Measurements from ENCODE around the gene RAB37.

Gene RAB37

DNA sequence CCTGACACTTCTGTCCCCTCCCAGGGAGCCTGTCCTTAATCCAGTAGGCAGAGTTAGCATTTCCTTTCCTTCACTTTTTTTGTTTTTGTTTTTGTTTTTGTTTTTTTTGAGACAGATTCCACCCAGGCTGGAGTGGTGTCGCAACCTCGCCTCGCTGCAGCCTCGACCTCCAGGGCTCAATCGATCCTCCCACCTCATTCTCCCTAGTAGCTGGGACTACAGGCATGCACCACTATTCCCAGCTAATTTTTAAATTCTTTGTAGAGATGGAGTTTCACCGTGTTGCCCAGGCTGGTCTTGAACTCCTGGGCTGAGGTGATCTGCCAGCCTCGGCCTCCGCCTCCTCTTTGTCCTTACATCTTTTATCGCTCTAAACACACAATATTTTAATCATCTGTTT is 15.4 kb downstream of the RAB37 start:
- 100% methylated on average over 1 of the region's 9 CpGs for WGBS (ENCODE audit: extremely low coverage, insufficient coverage, insufficient read length)
- no peak overlapping the region for H2BK12ac ChIP-seq (ENCODE audit: low read length)
- no peaks in the 10 kb centered on the region for H3K36me3 ChIP-seq (ENCODE audit: control insufficient read depth in 1 of 2, insufficient read depth in 2 of 2, low read length in 2 of 2)
- DNase-seq, result no peak
- H3K27ac ChIP-seq (ENCODE audit: low read depth, low read length), result no peak overlapping the region
- no peak overlapping the region for H3K18ac ChIP-seq (ENCODE audit: low read length)
- H2AK5ac ChIP-seq (ENCODE audit: low read length), result no peak overlapping the region
- H4K8ac ChIP-seq (ENCODE audit: low read depth, low read length), result no peak overlapping the region
- no peak overlapping the region for H2BK5ac ChIP-seq (ENCODE audit: low read depth, low read length, poor library complexity)
- no peaks in the 10 kb centered on the region for H3K27me3 ChIP-seq (ENCODE audit: insufficient read depth, low read length)
- H3K23ac ChIP-seq (ENCODE audit: low read length), result no peak overlapping the region
- no peak overlapping the region for H2AFZ ChIP-seq (ENCODE audit: insufficient read depth, low read length, poor library complexity)
- H3K14ac ChIP-seq (ENCODE audit: low read length), result no peak overlapping the region
- H3K79me1 ChIP-seq (ENCODE audit: low read length), result peaks cover 11% of the 10 kb centered on the region
- H3K4me1 ChIP-seq (ENCODE audit: control insufficient read depth in 1 of 2, insufficient read depth in 2 of 2, low read length in 2 of 2), result peaks cover 23 to 33% of the 10 kb centered on the region in 2 experiments
- no peak overlapping the region for H2BK120ac ChIP-seq (ENCODE audit: insufficient read depth, low read length, poor library complexity)
- peak overlapping the region; percentile 6 for H3K4ac ChIP-seq (ENCODE audit: low read depth, low read length)
- peaks cover 26% of the 10 kb centered on the region for H3K79me2 ChIP-seq (ENCODE audit: control insufficient read depth, insufficient read depth, low read length, poor library complexity)
- no peak overlapping the region for H4K91ac ChIP-seq (ENCODE audit: low read depth, low read length)
- no peak overlapping the region for H4K12ac ChIP-seq (ENCODE audit: low read depth, low read length)
- no peak overlapping the region for H3K9ac ChIP-seq (ENCODE audit: low read length)
- H3K9me3 ChIP-seq (ENCODE audit: insufficient read depth, low read depth, low read length), result no peaks in the 10 kb centered on the region
- H3K4me2 ChIP-seq (ENCODE audit: low read length), result no peak overlapping the region
- no peak overlapping the region for H3K4me3 ChIP-seq (ENCODE audit: low read depth, low read length)

DNA sequence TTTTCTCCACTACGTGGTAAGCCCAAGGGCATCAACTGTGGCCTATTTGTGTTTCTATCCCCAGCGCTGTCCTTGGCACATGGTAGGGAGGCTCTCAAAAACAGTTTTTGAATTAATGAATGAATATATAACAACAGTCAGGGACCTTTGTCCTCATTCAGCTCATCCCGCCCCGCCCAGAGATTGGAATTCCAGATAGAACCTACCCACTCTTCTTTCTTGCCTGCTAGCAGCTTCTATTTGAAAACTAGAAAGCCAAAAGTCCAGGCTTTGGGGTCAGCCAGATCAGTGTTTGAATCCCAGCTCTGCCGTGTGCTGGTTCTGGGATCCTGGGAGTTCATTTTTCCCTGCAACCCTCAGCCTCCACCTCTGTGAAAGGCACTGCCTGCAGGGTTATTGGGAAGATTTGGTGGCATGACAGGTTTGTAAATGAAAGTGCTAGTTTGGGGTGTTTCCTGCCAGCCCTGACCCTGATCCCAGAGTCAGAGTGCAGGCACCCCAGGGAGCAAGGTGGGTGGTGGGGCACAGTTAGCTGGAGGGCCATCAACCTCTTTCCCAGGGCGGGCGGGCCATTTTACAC is 15.9 kb downstream of the RAB37 start:
- Histone ChIP-seq H2AFZ (ENCODE audit: insufficient read depth, low read length, poor library complexity) (no peak overlapping the region), H4K91ac (ENCODE audit: low read depth, low read length) (peak overlapping the region; percentile 56), H3K79me1 (ENCODE audit: low read length) (peaks cover 6% of the 10 kb centered on the region), H2BK120ac (ENCODE audit: insufficient read depth, low read length, poor library complexity) (peak overlapping the region; percentile 41), H3K18ac (ENCODE audit: low read length) (no peak overlapping the region), H3K79me2 (ENCODE audit: control insufficient read depth, insufficient read depth, low read length, poor library complexity) (peaks cover 30% of the 10 kb centered on the region), H3K4me2 (ENCODE audit: low read length) (no peak overlapping the region), H2BK12ac (ENCODE audit: low read length) (no peak overlapping the region), H3K4me1 (ENCODE audit: control insufficient read depth in 1 of 2, insufficient read depth in 2 of 2, low read length in 2 of 2) (peaks cover 22 to 33% of the 10 kb centered on the region in 2 experiments), H3K14ac (ENCODE audit: low read length) (no peak overlapping the region), H3K4ac (ENCODE audit: low read depth, low read length) (peak overlapping the region; percentile 43), H2BK5ac (ENCODE audit: low read depth, low read length, poor library complexity) (peak overlapping the region; percentile 16), H2AK5ac (ENCODE audit: low read length) (no peak overlapping the region), H3K23ac (ENCODE audit: low read length) (no peak overlapping the region), H3K4me3 (ENCODE audit: low read depth, low read length) (no peak overlapping the region), H3K9me3 (ENCODE audit: insufficient read depth, low read depth, low read length) (no peaks in the 10 kb centered on the region), H3K9ac (ENCODE audit: low read length) (no peak overlapping the region), H3K27ac (ENCODE audit: low read depth, low read length) (peak overlapping the region; percentile 32), H4K8ac (ENCODE audit: low read depth, low read length) (peak overlapping the region; percentile 36), H3K27me3 (ENCODE audit: insufficient read depth, low read length) (no peaks in the 10 kb centered on the region), H4K12ac (ENCODE audit: low read depth, low read length) (no peak overlapping the region), H3K36me3 (ENCODE audit: control insufficient read depth in 1 of 2, insufficient read depth in 2 of 2, low read length in 2 of 2) (no peaks in the 10 kb centered on the region)
- no CpG with 5 or more reads among the region's 7 CpGs for WGBS (ENCODE audit: extremely low coverage, insufficient coverage, insufficient read length)
- DNase-seq, result no peak

DNA sequence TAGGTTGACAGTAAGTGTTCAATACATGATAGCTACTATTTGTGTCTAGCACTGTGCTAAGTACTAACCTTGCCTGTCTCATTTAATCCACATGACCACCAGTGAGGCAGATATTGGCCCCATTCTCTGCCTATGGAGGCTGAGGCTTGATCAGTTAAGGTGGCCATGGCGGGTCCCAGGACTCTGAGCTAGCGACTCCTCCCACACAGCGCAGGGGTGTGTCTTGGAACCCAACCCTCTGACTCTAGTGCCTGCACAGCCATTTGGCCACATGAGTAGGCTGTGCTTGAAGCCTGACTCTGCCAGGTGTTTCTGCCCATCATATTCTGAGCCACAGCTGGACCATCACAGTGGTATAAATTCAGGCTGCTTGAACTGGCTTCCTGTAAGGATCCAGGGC is 17.8 kb downstream of the RAB37 start:
- WGBS (ENCODE audit: extremely low coverage, insufficient coverage, insufficient read length), result no CpG with 5 or more reads among the region's 3 CpGs
- no peak for DNase-seq
- Histone ChIP-seq H3K23ac (ENCODE audit: low read length) (no peak overlapping the region), H3K79me1 (ENCODE audit: low read length) (peaks cover 10% of the 10 kb centered on the region), H4K91ac (ENCODE audit: low read depth, low read length) (no peak overlapping the region), H3K4me3 (ENCODE audit: low read depth, low read length) (no peak overlapping the region), H3K27me3 (ENCODE audit: insufficient read depth, low read length) (no peaks in the 10 kb centered on the region), H2AK5ac (ENCODE audit: low read length) (no peak overlapping the region), H3K4ac (ENCODE audit: low read depth, low read length) (peak overlapping the region; percentile 12), H3K9me3 (ENCODE audit: insufficient read depth, low read depth, low read length) (peaks cover 3% of the 10 kb centered on the region), H3K27ac (ENCODE audit: low read depth, low read length) (no peak overlapping the region), H3K4me1 (ENCODE audit: control insufficient read depth in 1 of 2, insufficient read depth in 2 of 2, low read length in 2 of 2) (peaks cover 37 to 45% of the 10 kb centered on the region in 2 experiments), H3K18ac (ENCODE audit: low read length) (no peak overlapping the region), H2BK12ac (ENCODE audit: low read length) (no peak overlapping the region), H3K79me2 (ENCODE audit: control insufficient read depth, insufficient read depth, low read length, poor library complexity) (peaks cover 28% of the 10 kb centered on the region), H2BK5ac (ENCODE audit: low read depth, low read length, poor library complexity) (no peak overlapping the region), H2AFZ (ENCODE audit: insufficient read depth, low read length, poor library complexity) (no peak overlapping the region), H3K36me3 (ENCODE audit: control insufficient read depth in 1 of 2, insufficient read depth in 2 of 2, low read length in 2 of 2) (no peaks in the 10 kb centered on the region), H3K4me2 (ENCODE audit: low read length) (no peak overlapping the region), H4K12ac (ENCODE audit: low read depth, low read length) (no peak overlapping the region), H4K8ac (ENCODE audit: low read depth, low read length) (no peak overlapping the region), H2BK120ac (ENCODE audit: insufficient read depth, low read length, poor library complexity) (no peak overlapping the region), H3K9ac (ENCODE audit: low read length) (no peak overlapping the region), H3K14ac (ENCODE audit: low read length) (no peak overlapping the region)

DNA sequence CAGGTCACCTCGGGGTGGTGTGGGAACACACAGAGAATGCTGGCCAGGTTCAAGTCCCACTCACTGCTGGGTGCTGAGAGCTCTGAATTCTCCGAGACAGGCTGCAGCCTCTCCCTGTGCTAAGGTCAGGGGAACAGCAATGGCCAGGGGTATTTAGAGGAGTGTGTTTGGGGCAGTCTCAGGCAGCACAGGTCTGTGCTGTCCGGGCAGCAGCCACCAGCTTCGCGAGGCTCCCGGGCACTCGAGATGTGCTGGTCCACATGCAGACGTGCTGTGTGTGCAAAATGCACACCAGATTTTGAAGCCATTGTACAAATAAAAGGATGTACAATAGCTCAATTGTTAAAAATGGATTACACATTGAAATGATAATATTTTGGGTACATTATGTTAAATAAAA is 18.5 kb downstream of the RAB37 start:
- Histone ChIP-seq H4K12ac (ENCODE audit: low read depth, low read length) (no peak overlapping the region), H2AK5ac (ENCODE audit: low read length) (no peak overlapping the region), H2BK5ac (ENCODE audit: low read depth, low read length, poor library complexity) (no peak overlapping the region), H2AFZ (ENCODE audit: insufficient read depth, low read length, poor library complexity) (no peak overlapping the region), H4K8ac (ENCODE audit: low read depth, low read length) (no peak overlapping the region), H3K4me1 (ENCODE audit: control insufficient read depth in 1 of 2, insufficient read depth in 2 of 2, low read length in 2 of 2) (peaks cover 37 to 45% of the 10 kb centered on the region in 2 experiments), H3K36me3 (ENCODE audit: control insufficient read depth in 1 of 2, insufficient read depth in 2 of 2, low read length in 2 of 2) (no peaks in the 10 kb centered on the region), H3K9me3 (ENCODE audit: insufficient read depth, low read depth, low read length) (peaks cover 3% of the 10 kb centered on the region), H3K14ac (ENCODE audit: low read length) (no peak overlapping the region), H3K23ac (ENCODE audit: low read length) (no peak overlapping the region), H3K79me2 (ENCODE audit: control insufficient read depth, insufficient read depth, low read length, poor library complexity) (peaks cover 24% of the 10 kb centered on the region), H2BK12ac (ENCODE audit: low read length) (no peak overlapping the region), H3K79me1 (ENCODE audit: low read length) (peaks cover 16% of the 10 kb centered on the region), H3K27ac (ENCODE audit: low read depth, low read length) (no peak overlapping the region), H3K18ac (ENCODE audit: low read length) (no peak overlapping the region), H3K9ac (ENCODE audit: low read length) (no peak overlapping the region), H3K4me2 (ENCODE audit: low read length) (no peak overlapping the region), H3K4ac (ENCODE audit: low read depth, low read length) (peak overlapping the region; percentile 12), H2BK120ac (ENCODE audit: insufficient read depth, low read length, poor library complexity) (no peak overlapping the region), H3K4me3 (ENCODE audit: low read depth, low read length) (no peak overlapping the region), H3K27me3 (ENCODE audit: insufficient read depth, low read length) (no peaks in the 10 kb centered on the region), H4K91ac (ENCODE audit: low read depth, low read length) (no peak overlapping the region)
- no peak for DNase-seq
- no CpG with 5 or more reads among the region's 8 CpGs for WGBS (ENCODE audit: extremely low coverage, insufficient coverage, insufficient read length)
